GM23338 (cell line): Measurements from ENCODE around the gene RPL3. TPM values are rescaled to one million over a fixed set of nuclear protein-coding genes. Genes with fewer than 3 reads are reported as not detected.

ENCODE experiments used
- ATAC-seq: fragments of 200-7000 bp; cut with Tn5 transposase; 3 replicates; pipeline ENCODE4 v1.9.1; 2020
- DNase-seq: peaks from one replicate; pipeline ENCODE4 v3.0.0-alpha.2; 2015; ENCODE audit warnings: low spot score
- H2AFZ ChIP-seq: fragments of 200-600 bp; sonication (generic); 2 replicates; pipeline ENCODE4 v1.8.0; 2016; ENCODE audit warnings: antibody characterized with exemption, mild to moderate bottlenecking, moderate library complexity
- H3F3A ChIP-seq: fragments of 200-600 bp; sonication (generic); replicated peaks from 2 replicates; pipeline ENCODE4 v1.8.0; 2017; ENCODE audit warnings: antibody characterized with exemption, mixed run types, low read depth
- H3K27ac ChIP-seq: fragments of 200-600 bp; sonication (generic); 2 replicates; pipeline ENCODE4 v1.6.1; 2016; ENCODE audit warnings: low read depth
- H3K27me3 ChIP-seq: fragments of 200-600 bp; sonication (generic); 2 replicates; pipeline ENCODE4 v1.8.0; 2016; ENCODE audit warnings: mild to moderate bottlenecking, mixed run types, moderate library complexity; ENCODE audit not compliant: insufficient read depth
- H3K36me3 ChIP-seq: fragments of 200-600 bp; sonication (generic); 2 replicates; pipeline ENCODE4 v1.8.0; 2016; ENCODE audit warnings: mild to moderate bottlenecking; ENCODE audit not compliant: insufficient read depth
- H3K4me1 ChIP-seq: fragments of 200-600 bp; sonication (generic); 2 replicates; pipeline ENCODE4 v1.8.0; 2016; ENCODE audit warnings: mild to moderate bottlenecking, moderate library complexity; ENCODE audit not compliant: insufficient read depth
- H3K4me2 ChIP-seq: fragments of 200-600 bp; sonication (generic); 2 replicates; pipeline ENCODE4 v1.7.1; 2017; ENCODE audit warnings: mixed run types
- H3K4me3 ChIP-seq: fragments of 200-600 bp; sonication (generic); 2 replicates; pipeline ENCODE4 v1.6.1; 2016; ENCODE audit warnings: mixed run types
- H3K79me2 ChIP-seq: fragments of 200-600 bp; sonication (generic); replicated peaks from 2 replicates; pipeline ENCODE4 v1.8.0; 2017; ENCODE audit warnings: mild to moderate bottlenecking; ENCODE audit not compliant: insufficient read depth
- H3K9me2 ChIP-seq: fragments of 200-600 bp; sonication (generic); 2 replicates; pipeline ENCODE4 v1.8.0; 2017; ENCODE audit not compliant: insufficient read depth
- H4K20me1 ChIP-seq: fragments of 200-600 bp; sonication (generic); replicated peaks from 2 replicates; pipeline ENCODE4 v1.8.0; 2017; ENCODE audit warnings: mild to moderate bottlenecking; ENCODE audit not compliant: insufficient read depth
- H3K27ac Mint-ChIP-seq: 2 replicates; pipeline ENCODE4 v1.8.0; 2020; ENCODE audit warnings: inconsistent platforms, mild to moderate bottlenecking, moderate library complexity, mixed read lengths
- H3K27me3 Mint-ChIP-seq: 3 replicates; pipeline ENCODE4 v1.8.0; 2022; ENCODE audit warnings: low read depth, mild to moderate bottlenecking, moderate library complexity, mixed read lengths, inconsistent platforms; ENCODE audit not compliant: insufficient read depth, poor library complexity
- H3K36me3 Mint-ChIP-seq: 3 replicates; pipeline ENCODE4 v1.8.0; 2021; ENCODE audit warnings: low read depth, mild to moderate bottlenecking, inconsistent platforms, moderate library complexity, mixed read lengths
- H3K4me1 Mint-ChIP-seq: 3 replicates; pipeline ENCODE4 v1.8.0; 2020; ENCODE audit warnings: mild to moderate bottlenecking, inconsistent platforms, mixed read lengths
- H3K4me3 Mint-ChIP-seq: 3 replicates; pipeline ENCODE4 v1.8.0; 2021; ENCODE audit warnings: moderate library complexity, mild to moderate bottlenecking, inconsistent platforms, mixed read lengths
- H3K9me3 Mint-ChIP-seq: 3 replicates; pipeline ENCODE4 v1.8.0; 2020; ENCODE audit warnings: moderate library complexity, mild to moderate bottlenecking, inconsistent platforms, mixed read lengths
- CREB1 ChIP-seq: fragments of 250-450 bp; sonication (Bioruptor Pico); IDR thresholded peaks from 2 replicates; pipeline ENCODE4 v1.5.0; 2020; ENCODE audit warnings: low read depth, mild to moderate bottlenecking, moderate library complexity
- CTCF ChIP-seq, 2 experiments: fragments of 200-600 bp in 1 of 2; sonication (generic) in 1 of 2; conservative IDR thresholded peaks; 2 replicates each; pipeline versions ENCODE4 v1.5.1 to v1.6.1; 2016 to 2017; ENCODE audit warnings: antibody characterized with exemption in 2 of 2, low read depth in 2 of 2, mild to moderate bottlenecking in 2 of 2, moderate library complexity in 1 of 2
- ETS1 ChIP-seq: IDR thresholded peaks from 2 replicates; pipeline ENCODE4 v1.6.1; 2016; ENCODE audit warnings: antibody characterized with exemption
- EZH2 ChIP-seq: fragments of 200-600 bp; sonication (generic); IDR thresholded peaks from one replicate; pipeline ENCODE4 v1.8.0; 2017; ENCODE audit warnings: antibody characterized with exemption, mild to moderate bottlenecking, low read depth; ENCODE audit not compliant: unreplicated experiment
- EZH2phosphoT487 ChIP-seq: fragments of 200-600 bp; sonication (generic); IDR thresholded peaks from one replicate; pipeline ENCODE4 v1.8.1; 2018; ENCODE audit warnings: antibody characterized with exemption; ENCODE audit not compliant: unreplicated experiment
- JUNB ChIP-seq: IDR thresholded peaks from one replicate; pipeline ENCODE4 v1.6.1; 2016; ENCODE audit warnings: antibody characterized with exemption; ENCODE audit not compliant: unreplicated experiment
- NANOG ChIP-seq: IDR thresholded peaks from 2 replicates; pipeline ENCODE4 v1.6.1; 2016; ENCODE audit warnings: antibody characterized with exemption, borderline replicate concordance
- POLR2AphosphoS5 ChIP-seq: IDR thresholded peaks from 2 replicates; pipeline ENCODE4 v1.6.1; 2016; ENCODE audit warnings: antibody characterized with exemption, low read depth
- STAT1 ChIP-seq: IDR thresholded peaks from one replicate; pipeline ENCODE4 v1.6.1; 2016; ENCODE audit warnings: antibody characterized with exemption; ENCODE audit not compliant: unreplicated experiment
- ZNF114 ChIP-seq: fragments of 250-450 bp; sonication (Bioruptor Pico); IDR thresholded peaks from 2 replicates; pipeline ENCODE4 v1.5.0; 2020; ENCODE audit warnings: mild to moderate bottlenecking, moderate library complexity
- ZNF331 ChIP-seq: fragments of 250-450 bp; sonication (Bioruptor Pico); IDR thresholded peaks from 2 replicates; pipeline ENCODE4 v1.5.0; 2020; ENCODE audit warnings: low read depth, mild to moderate bottlenecking, moderate library complexity
- ZNF462 ChIP-seq: fragments of 250-450 bp; sonication (Bioruptor Pico); IDR thresholded peaks from 2 replicates; pipeline ENCODE4 v1.5.0; 2020; ENCODE audit warnings: mild to moderate bottlenecking, moderate library complexity
- polyA plus RNA-seq: library from polyadenylated mRNA; unstranded; fragments of >200 nt; fragmentation: Nextera tagmentation; extraction: Ambion mirVana; gene quantifications from 2 replicates; pipeline ENCODE4 v1.2.1, GENCODE V29; 2016
- total RNA-seq: library from RNA; depleted of rRNA; stranded (reverse); fragments of >200 nt; shearing (Covaris generic); gene quantifications from 2 replicates; pipeline ENCODE4 v1.2.3, GENCODE V29; 2014
- TF ChIP-seq, protein P1 (sequence below): IDR thresholded peaks from one replicate; pipeline ENCODE4 v1.6.1; 2018; ENCODE audit warnings: antibody characterized with exemption; ENCODE audit not compliant: unreplicated experiment

The RPL3 gene
- total and polyA plus RNA-seq, 2 experiments from 2014 or later: 1,983 to 3,244 TPM

- H3K4me1 ChIP-seq: no peaks in the 10 kb centered on the region
- H3K4me3 ChIP-seq: no peak overlapping the region
- no peaks in the 10 kb centered on the region for H3K4me1 Mint-ChIP-seq
- ATAC-seq: no peak
- no peak overlapping the region for H3K4me2 ChIP-seq
- H3K36me3 ChIP-seq: no peaks in the 10 kb centered on the region
- peaks cover 6% of the 10 kb centered on the region for H3K27me3 Mint-ChIP-seq
- no peak overlapping the region for H3K27ac Mint-ChIP-seq
- H3K9me2 ChIP-seq: no peaks in the 10 kb centered on the region
- no peak overlapping the region for H2AFZ ChIP-seq
- H3K79me2 ChIP-seq: no peaks in the 10 kb centered on the region
- TF ChIP-seq EZH2phosphoT487 (no peak), JUNB (no peak), EZH2 (no peak), CREB1 (CRISPR knock-in tag) (no peak), NANOG (no peak), ZNF462 (CRISPR knock-in tag) (no peak), ZNF331 (CRISPR knock-in tag) (no peak), STAT1 (no peak), ZNF114 (no peak), CTCF (conservative IDR thresholded peaks at IDR 0.05; ENCODE audit: low read depth in 2 of 2) (no peak), ETS1 (no peak), POLR2AphosphoS5 (no peak)
- TF ChIP-seq, protein P1, sequence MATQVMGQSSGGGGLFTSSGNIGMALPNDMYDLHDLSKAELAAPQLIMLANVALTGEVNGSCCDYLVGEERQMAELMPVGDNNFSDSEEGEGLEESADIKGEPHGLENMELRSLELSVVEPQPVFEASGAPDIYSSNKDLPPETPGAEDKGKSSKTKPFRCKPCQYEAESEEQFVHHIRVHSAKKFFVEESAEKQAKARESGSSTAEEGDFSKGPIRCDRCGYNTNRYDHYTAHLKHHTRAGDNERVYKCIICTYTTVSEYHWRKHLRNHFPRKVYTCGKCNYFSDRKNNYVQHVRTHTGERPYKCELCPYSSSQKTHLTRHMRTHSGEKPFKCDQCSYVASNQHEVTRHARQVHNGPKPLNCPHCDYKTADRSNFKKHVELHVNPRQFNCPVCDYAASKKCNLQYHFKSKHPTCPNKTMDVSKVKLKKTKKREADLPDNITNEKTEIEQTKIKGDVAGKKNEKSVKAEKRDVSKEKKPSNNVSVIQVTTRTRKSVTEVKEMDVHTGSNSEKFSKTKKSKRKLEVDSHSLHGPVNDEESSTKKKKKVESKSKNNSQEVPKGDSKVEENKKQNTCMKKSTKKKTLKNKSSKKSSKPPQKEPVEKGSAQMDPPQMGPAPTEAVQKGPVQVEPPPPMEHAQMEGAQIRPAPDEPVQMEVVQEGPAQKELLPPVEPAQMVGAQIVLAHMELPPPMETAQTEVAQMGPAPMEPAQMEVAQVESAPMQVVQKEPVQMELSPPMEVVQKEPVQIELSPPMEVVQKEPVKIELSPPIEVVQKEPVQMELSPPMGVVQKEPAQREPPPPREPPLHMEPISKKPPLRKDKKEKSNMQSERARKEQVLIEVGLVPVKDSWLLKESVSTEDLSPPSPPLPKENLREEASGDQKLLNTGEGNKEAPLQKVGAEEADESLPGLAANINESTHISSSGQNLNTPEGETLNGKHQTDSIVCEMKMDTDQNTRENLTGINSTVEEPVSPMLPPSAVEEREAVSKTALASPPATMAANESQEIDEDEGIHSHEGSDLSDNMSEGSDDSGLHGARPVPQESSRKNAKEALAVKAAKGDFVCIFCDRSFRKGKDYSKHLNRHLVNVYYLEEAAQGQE: no peak
- no peaks in the 10 kb centered on the region for H3K9me3 Mint-ChIP-seq
- no peaks in the 10 kb centered on the region for H4K20me1 ChIP-seq
- H3K4me3 Mint-ChIP-seq: no peak overlapping the region
- no peak overlapping the region for H3K27ac ChIP-seq
- H3K27me3 ChIP-seq: no peaks in the 10 kb centered on the region
- no peaks in the 10 kb centered on the region for H3K36me3 Mint-ChIP-seq
- no peak for DNase-seq
- no peaks in the 10 kb centered on the region for H3F3A ChIP-seq
These were observed 13.1 kb upstream of the RPL3 start for GRCh38 chr22:39332441-39333064.
